Panc1 (cell line): ENCODE results near the gene CERKL. TPM values are rescaled to one million over a fixed set of nuclear protein-coding genes. Genes with fewer than 3 reads are reported as not detected.

Experiments
- ATAC-seq: fragments of 200-7000 bp; cut with Tn5 transposase; 2 replicates; pipeline ENCODE4 v1.9.1; 2020; ENCODE audit warnings: mild to moderate bottlenecking, moderate library complexity
- BruUV-seq: library from RNA; stranded (reverse); fragments of 400-500 nt; replicated peaks from 2 replicates; lab custom pipeline; 2021; lab: Mats Ljungman, UMichigan
- CTCF ChIA-PET: fragments of 300-600 bp; sonication (Branson Sonifier 250); formaldehyde crosslinking; loops from one replicate; lab custom pipeline; 2022; ENCODE audit warnings: antibody characterized with exemption; lab: Charles Lee
- POLR2A ChIA-PET: fragments of 300-600 bp; sonication (Branson Sonifier 250); formaldehyde crosslinking; loops from one replicate; lab custom pipeline; 2022; ENCODE audit warnings: antibody characterized with exemption; lab: Charles Lee
- DNase-seq: peaks from one replicate; pipeline ENCODE4 v3.0.0-alpha.2; 2010; ENCODE audit warnings: low read depth, low spot score
- H3K27ac ChIP-seq: 2 replicates; pipeline ENCODE4 v1.5.1; 2011; ENCODE audit warnings: mild to moderate bottlenecking, low read length, inconsistent platforms
- H3K27me3 ChIP-seq: fragments of 200-500 bp; sonication (Bioruptor generic); 2 replicates; pipeline ENCODE4 v1.6.0; 2014; ENCODE audit warnings: low read length, inconsistent platforms; ENCODE audit not compliant: control insufficient read depth, insufficient read depth
- H3K36me3 ChIP-seq: fragments of 200-500 bp; sonication (Bioruptor generic); 2 replicates; pipeline ENCODE4 v1.5.1; 2014; ENCODE audit warnings: inconsistent platforms, mild to moderate bottlenecking, low read length, moderate library complexity; ENCODE audit not compliant: control insufficient read depth, insufficient read depth
- H3K4me1 ChIP-seq: 2 replicates; pipeline ENCODE4 v1.5.1; 2011; ENCODE audit warnings: inconsistent platforms, mild to moderate bottlenecking, low read length, moderate library complexity; ENCODE audit not compliant: control insufficient read depth, insufficient read depth
- H3K4me3 ChIP-seq, 2 experiments: 2 replicates each; pipeline ENCODE4 v1.5.1; 2011 to 2012; ENCODE audit warnings: low read depth in 2 of 2, low read length in 2 of 2, mild to moderate bottlenecking in 2 of 2, inconsistent platforms in 1 of 2, moderate library complexity in 1 of 2
- H3K9me3 ChIP-seq: fragments of 200-500 bp; sonication (Bioruptor generic); 2 replicates; pipeline ENCODE4 v1.5.1; 2014; ENCODE audit warnings: low read depth, mild to moderate bottlenecking, inconsistent platforms, low read length, moderate library complexity; ENCODE audit not compliant: control insufficient read depth, insufficient read depth
- POLR2AphosphoS5 ChIP-seq: IDR thresholded peaks from 2 replicates; pipeline ENCODE4 v1.6.1; 2012; ENCODE audit warnings: mild to moderate bottlenecking, low read depth, low read length, moderate library complexity
- REST ChIP-seq, 2 experiments: IDR thresholded peaks; 2 replicates each; pipeline ENCODE4 v1.6.1; 2011 to 2012; ENCODE audit warnings: low read depth in 2 of 2, control low read depth in 1 of 2, low read length in 1 of 2, mild to moderate bottlenecking in 1 of 2, moderate library complexity in 1 of 2; ENCODE audit not compliant: insufficient read depth in 1 of 2
- SIN3A ChIP-seq: IDR thresholded peaks from 2 replicates; pipeline ENCODE4 v1.6.1; 2012; ENCODE audit warnings: low read depth, mild to moderate bottlenecking, low read length, moderate library complexity, borderline replicate concordance; ENCODE audit not compliant: insufficient read depth
- TCF7L2 ChIP-seq: IDR thresholded peaks from 2 replicates; pipeline ENCODE4 v1.6.1; 2011; ENCODE audit warnings: mild to moderate bottlenecking, low read depth, low read length, inconsistent platforms
- in situ Hi-C: cut with HindIII; loops from 2 replicates; pipeline ENCODE4 v1.10.0; 2016; ENCODE audit warnings: low sequenced_read_pairs, low pct_unique_long_range_greater_than_20kb
- intact Hi-C: fragments of 100-400 bp; cut with micrococcal nuclease; formaldehyde crosslinking; loops from one replicate; pipeline ENCODE4 v1.10.0; 2022; ENCODE audit not compliant: unreplicated experiment
- total RNA-seq: library from RNA; stranded (reverse); gene quantifications from one replicate; pipeline ENCODE4 v1.2.1, GENCODE V29; 2021; ENCODE audit not compliant: unreplicated experiment
- TF ChIP-seq, protein P1 (sequence below): fragments of 450-650 bp; IDR thresholded peaks from 2 replicates; pipeline ENCODE4 v1.5.1; 2017; ENCODE audit warnings: mild to moderate bottlenecking

The CERKL gene
- total RNA-seq, 1 experiment from 2014 or later, result 0.87 TPM

DNA sequence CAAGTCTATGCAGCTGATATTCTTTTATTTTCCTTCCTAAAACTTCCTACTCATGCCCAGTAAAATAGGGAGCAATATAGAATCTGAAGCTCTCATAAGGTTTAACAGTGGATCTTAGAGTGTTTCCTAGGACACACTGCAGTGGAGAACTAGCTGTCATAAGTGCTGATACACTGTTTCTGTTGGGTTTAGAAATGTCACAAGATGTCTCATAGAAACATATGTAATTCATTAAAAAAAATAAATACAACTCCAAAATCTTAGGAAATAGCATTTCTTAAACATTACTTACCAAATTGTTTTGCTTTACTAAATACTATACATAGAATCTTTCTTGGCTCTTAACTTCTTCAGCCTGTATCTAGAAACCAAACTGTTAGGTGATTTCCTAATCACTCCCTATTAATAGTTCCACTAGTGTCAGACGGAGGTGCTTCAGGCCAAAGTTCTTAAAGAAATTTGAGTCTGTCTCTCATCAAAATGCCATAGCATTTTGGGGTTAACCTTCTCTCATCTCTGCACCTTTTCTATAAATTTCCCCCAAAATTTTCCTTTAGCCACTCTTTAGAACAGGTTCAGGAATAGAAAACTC is 93.7 kb downstream of the CERKL start:
- Histone ChIP-seq H3K9me3 (no peaks in the 10 kb centered on the region), H3K27me3 (no peaks in the 10 kb centered on the region), H3K4me3 (no peak overlapping the region), H3K27ac (no peak overlapping the region), H3K4me1 (no peaks in the 10 kb centered on the region), H3K36me3 (no peaks in the 10 kb centered on the region)
- ChIA-PET CTCF (no interaction called here), POLR2A (no interaction called here)
- no TSS peak for BruUV-seq
- intact Hi-C loops (no loop called here), in situ Hi-C loops (no loop called here)
- no peak for TF ChIP-seq TCF7L2
- no peak for TF ChIP-seq SIN3A
- no peak for TF ChIP-seq POLR2AphosphoS5
- TF ChIP-seq, protein P1, sequence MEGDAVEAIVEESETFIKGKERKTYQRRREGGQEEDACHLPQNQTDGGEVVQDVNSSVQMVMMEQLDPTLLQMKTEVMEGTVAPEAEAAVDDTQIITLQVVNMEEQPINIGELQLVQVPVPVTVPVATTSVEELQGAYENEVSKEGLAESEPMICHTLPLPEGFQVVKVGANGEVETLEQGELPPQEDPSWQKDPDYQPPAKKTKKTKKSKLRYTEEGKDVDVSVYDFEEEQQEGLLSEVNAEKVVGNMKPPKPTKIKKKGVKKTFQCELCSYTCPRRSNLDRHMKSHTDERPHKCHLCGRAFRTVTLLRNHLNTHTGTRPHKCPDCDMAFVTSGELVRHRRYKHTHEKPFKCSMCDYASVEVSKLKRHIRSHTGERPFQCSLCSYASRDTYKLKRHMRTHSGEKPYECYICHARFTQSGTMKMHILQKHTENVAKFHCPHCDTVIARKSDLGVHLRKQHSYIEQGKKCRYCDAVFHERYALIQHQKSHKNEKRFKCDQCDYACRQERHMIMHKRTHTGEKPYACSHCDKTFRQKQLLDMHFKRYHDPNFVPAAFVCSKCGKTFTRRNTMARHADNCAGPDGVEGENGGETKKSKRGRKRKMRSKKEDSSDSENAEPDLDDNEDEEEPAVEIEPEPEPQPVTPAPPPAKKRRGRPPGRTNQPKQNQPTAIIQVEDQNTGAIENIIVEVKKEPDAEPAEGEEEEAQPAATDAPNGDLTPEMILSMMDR, result no peak
- TF ChIP-seq REST (IDR thresholded peaks at IDR 0.05; ENCODE audit: insufficient read depth in 1 of 2, low read depth in 2 of 2, low read length in 1 of 2), result no peak
- DNase-seq (no peak), ATAC-seq (no peak)

GRCh38 chr2:181558371-181558770 is 98.5 kb downstream of the CERKL start:
- Histone ChIP-seq H3K27me3 (no peaks in the 10 kb centered on the region), H3K4me1 (no peaks in the 10 kb centered on the region), H3K27ac (no peak overlapping the region), H3K9me3 (no peaks in the 10 kb centered on the region), H3K36me3 (no peaks in the 10 kb centered on the region), H3K4me3 (no peak overlapping the region)
- intact Hi-C loops, result no loop called here
- no TSS peak for BruUV-seq
- ChIA-PET CTCF (no interaction called here), POLR2A (no interaction called here)
- TF ChIP-seq SIN3A, result no peak
- TF ChIP-seq REST (IDR thresholded peaks at IDR 0.05; ENCODE audit: insufficient read depth in 1 of 2, low read depth in 2 of 2, low read length in 1 of 2), result no peak
- TF ChIP-seq, protein P1, result no peak
- ATAC-seq, result no peak
- in situ Hi-C loops, result no loop called here
- DNase-seq, result no peak
